HCT116 (cell line): ENCODE data around the gene ANAPC1. TPM values are rescaled to one million over a fixed set of nuclear protein-coding genes. Genes with fewer than 3 reads are reported as not detected.
"Not testable (repeated sequence)": the region's sequence is repeated elsewhere in the genome, so short reads cannot be mapped to it uniquely, and the experiment has no call there.

ENCODE experiments used
- ATAC-seq: fragments of 200-7000 bp; cut with Tn5 transposase; 2 replicates; pipeline ENCODE4 v1.9.1; 2020; ENCODE audit warnings: mild to moderate bottlenecking, moderate library complexity
- BruUV-seq: library from RNA; stranded (reverse); fragments of 400-500 nt; replicated peaks from 2 replicates; lab custom pipeline; 2021; lab: Mats Ljungman, UMichigan
- CTCF ChIA-PET: fragments of 300-600 bp; sonication (Branson Sonifier 250); formaldehyde crosslinking; loops from one replicate; lab custom pipeline; 2021; ENCODE audit warnings: antibody characterized with exemption; lab: Charles Lee
- POLR2A ChIA-PET: fragments of 300-600, 350-600 bp; sonication (Branson Sonifier 250); formaldehyde crosslinking; loops from one replicate; lab custom pipeline; 2021; ENCODE audit warnings: antibody characterized with exemption; lab: Charles Lee
- RAD21 ChIA-PET, 2 experiments: fragments of 300-600 bp; sonication (Branson Sonifier 250); formaldehyde crosslinking; loops; one replicate each; lab custom pipeline; 2023; ENCODE audit warnings: low total read pairs in 2 of 2; ENCODE audit not compliant: uncharacterized antibody in 2 of 2, unreplicated experiment in 2 of 2, low non-redundant PET in 1 of 2; lab: Charles Lee
- DNase-seq: peaks from one replicate; pipeline ENCODE4 v3.0.0-alpha.2; 2010; ENCODE audit warnings: low read depth, low spot score
- H2AFZ ChIP-seq: fragments of 200-600 bp; shearing (Covaris generic), sonication (generic); 2 replicates; pipeline ENCODE4 v1.6.1; 2017; ENCODE audit warnings: low read depth, mixed run types, mixed read lengths, antibody characterized with exemption, low read length; ENCODE audit not compliant: poor library complexity, severe bottlenecking
- H3K27ac ChIP-seq: 2 replicates; pipeline ENCODE4 v1.5.1; 2012; ENCODE audit warnings: low read depth, low read length
- H3K27me3 ChIP-seq: fragments of 200-600 bp; sonication (generic); 2 replicates; pipeline ENCODE4 v1.6.1; 2016; ENCODE audit warnings: mixed run types, low read length, mixed read lengths; ENCODE audit not compliant: insufficient read depth
- H3K36me3 ChIP-seq, 2 experiments: fragments of 200-500 bp in 1 of 2; fragments of 200-600 bp in 1 of 2; sonication (Bioruptor generic) in 1 of 2; sonication (generic) in 1 of 2; 2 replicates each; pipeline versions ENCODE4 v1.5.1 to v1.6.1; 2014 to 2016; ENCODE audit warnings: low read length in 2 of 2, inconsistent platforms in 1 of 2, mixed read lengths in 1 of 2, mixed run types in 1 of 2; ENCODE audit not compliant: insufficient read depth in 2 of 2, control insufficient read depth in 1 of 2
- H3K4me1 ChIP-seq, 2 experiments: fragments of 200-600 bp in 1 of 2; sonication (generic) in 1 of 2; 2 replicates each; pipeline versions ENCODE4 v1.5.1 to v1.6.1; 2012 to 2017; ENCODE audit warnings: low read length in 2 of 2, inconsistent platforms in 1 of 2, mild to moderate bottlenecking in 1 of 2, mixed read lengths in 1 of 2, mixed run types in 1 of 2, moderate library complexity in 1 of 2; ENCODE audit not compliant: insufficient read depth in 2 of 2, control insufficient read depth in 1 of 2
- H3K4me2 ChIP-seq: fragments of 200-600 bp; sonication (generic); 2 replicates; pipeline ENCODE4 v1.6.1; 2017; ENCODE audit warnings: mixed run types, low read length, mixed read lengths
- H3K4me3 ChIP-seq, 2 experiments: fragments of 200-600 bp in 1 of 2; sonication (generic) in 1 of 2; replicated peaks in 1 of 2; 2 replicates each; pipeline ENCODE4 v1.5.1; 2011 to 2016; ENCODE audit warnings: low read length in 2 of 2, control low read depth in 1 of 2, low read depth in 1 of 2, mild to moderate bottlenecking in 1 of 2, mixed read lengths in 1 of 2, mixed run types in 1 of 2
- H3K79me2 ChIP-seq: fragments of 200-600 bp; sonication (generic); 2 replicates; pipeline ENCODE4 v1.6.1; 2017; ENCODE audit warnings: mild to moderate bottlenecking, mixed run types, low read length, moderate library complexity, mixed read lengths; ENCODE audit not compliant: insufficient read depth
- H3K9ac ChIP-seq: fragments of 200-600 bp; sonication (generic); 2 replicates; pipeline ENCODE4 v1.6.1; 2016; ENCODE audit warnings: low read length, mixed read lengths
- H3K9me2 ChIP-seq: fragments of 200-600 bp; sonication (generic), shearing (Covaris generic); 2 replicates; pipeline ENCODE4 v1.6.1; 2017; ENCODE audit warnings: mixed run types, mild to moderate bottlenecking, moderate library complexity; ENCODE audit not compliant: insufficient read depth
- H3K9me3 ChIP-seq, 2 experiments: fragments of 200-500 bp in 1 of 2; fragments of 200-600 bp in 1 of 2; sonication (Bioruptor generic) in 1 of 2; sonication (generic) in 1 of 2; 2 replicates each; pipeline ENCODE4 v1.6.1; 2014 to 2017; ENCODE audit warnings: low read length in 2 of 2, mixed read lengths in 2 of 2, inconsistent platforms in 1 of 2, low read depth in 1 of 2, mild to moderate bottlenecking in 1 of 2, mixed run types in 1 of 2, moderate library complexity in 1 of 2; ENCODE audit not compliant: control insufficient read depth in 1 of 2, insufficient read depth in 1 of 2
- H4K20me1 ChIP-seq: fragments of 200-600 bp; sonication (generic), shearing (Covaris generic); 2 replicates; pipeline ENCODE4 v1.6.1; 2017; ENCODE audit warnings: mixed run types, mild to moderate bottlenecking, moderate library complexity; ENCODE audit not compliant: insufficient read depth
- CTCF ChIP-seq, 3 experiments: fragments of 200-600 bp in 1 of 3; sonication (generic) in 1 of 3; IDR thresholded peaks in 2 of 3; conservative IDR thresholded peaks in 1 of 3; 2 replicates each; pipeline ENCODE4 v1.5.1; 2012 to 2017; ENCODE audit warnings: low read depth in 2 of 3, low read length in 2 of 3, antibody characterized with exemption in 1 of 3, borderline replicate concordance in 1 of 3, control low read depth in 1 of 3, mild to moderate bottlenecking in 1 of 3, mixed read lengths in 1 of 3, mixed run types in 1 of 3, moderate library complexity in 1 of 3; ENCODE audit not compliant: insufficient read depth in 1 of 3
- intact Hi-C: fragments of 100-400 bp; cut with micrococcal nuclease; formaldehyde crosslinking; loops from 2 replicates; pipeline ENCODE4 v1.10.0; 2022
- total RNA-seq: library from RNA; stranded (reverse); gene quantifications from one replicate; pipeline ENCODE4 v1.2.1, GENCODE V29; 2021; ENCODE audit not compliant: unreplicated experiment

The ANAPC1 gene
- total RNA-seq, 1 experiment from 2014 or later: 76.5 TPM

GRCh38 chr2:111830479-111830878 is 53.5 kb downstream of the ANAPC1 start:
- POLR2A ChIA-PET, intact Hi-C loops, RAD21 ChIA-PET, H3K9me3 ChIP-seq, H3K4me2 ChIP-seq, CTCF ChIA-PET, H3K27ac ChIP-seq, H4K20me1 ChIP-seq, H3K4me1 ChIP-seq, ATAC-seq, DNase-seq, H3K9me2 ChIP-seq, BruUV-seq, H3K79me2 ChIP-seq, H3K4me3 ChIP-seq, H2AFZ ChIP-seq, H3K9ac ChIP-seq, H3K27me3 ChIP-seq, H3K36me3 ChIP-seq: not testable (repeated sequence)

GRCh38 chr2:111828217-111828766 is 55.7 kb downstream of the ANAPC1 start:
- POLR2A ChIA-PET, RAD21 ChIA-PET, H3K79me2 ChIP-seq, H3K27me3 ChIP-seq, CTCF ChIA-PET, H3K36me3 ChIP-seq, H3K9ac ChIP-seq, BruUV-seq, H3K4me3 ChIP-seq, ATAC-seq, H3K27ac ChIP-seq, H3K4me1 ChIP-seq, H3K4me2 ChIP-seq, intact Hi-C loops, H2AFZ ChIP-seq, H3K9me2 ChIP-seq, H4K20me1 ChIP-seq, DNase-seq, H3K9me3 ChIP-seq: not testable (repeated sequence)

- TF ChIP-seq CTCF (IDR thresholded peaks at IDR 0.05 in 2 of 3, conservative IDR thresholded peaks at IDR 0.05 in 1 of 3; ENCODE audit: borderline replicate concordance in 1 of 3, insufficient read depth in 1 of 3, low read depth in 2 of 3, low read length in 2 of 3): 0 out of 6 replicates have a peak, but pooled peaks of 1 of the 3 experiments have one; percentile 3
- CTCF ChIA-PET, H3K79me2 ChIP-seq, BruUV-seq, H3K9me3 ChIP-seq, H3K4me3 ChIP-seq, H3K36me3 ChIP-seq, H3K9ac ChIP-seq, H3K9me2 ChIP-seq, intact Hi-C loops, DNase-seq, H3K27ac ChIP-seq, H3K4me2 ChIP-seq, H3K4me1 ChIP-seq, H2AFZ ChIP-seq, POLR2A ChIA-PET, H3K27me3 ChIP-seq, H4K20me1 ChIP-seq: not testable (repeated sequence)
- ATAC-seq: peak; percentile 90
- RAD21 ChIA-PET: interaction anchor here in 1 of 2 experiments (0.6 kb wide), 1 partner anchor 620 kb away, joined by 3 read pairs; the partner anchor contains the start of gene RGPD8
These were observed 70.9 kb downstream of the ANAPC1 start for GRCh38 chr2:111812970-111813622.

- ATAC-seq, H4K20me1 ChIP-seq, H3K27ac ChIP-seq, DNase-seq, H3K9me3 ChIP-seq, H3K4me1 ChIP-seq, CTCF ChIA-PET, POLR2A ChIA-PET, H3K9me2 ChIP-seq, RAD21 ChIA-PET, H3K4me3 ChIP-seq, H2AFZ ChIP-seq, H3K27me3 ChIP-seq, H3K36me3 ChIP-seq, H3K4me2 ChIP-seq, H3K79me2 ChIP-seq, H3K9ac ChIP-seq, BruUV-seq, intact Hi-C loops: not testable (repeated sequence)
These were observed 93.4 kb downstream of the ANAPC1 start for GRCh38 chr2:111790633-111791032.
